NCI-H2196 treated with DMSO at 0.1 percent for 48 hours (cell line): ENCODE measurements around the gene RHD.
A peak's percentile ranks its signal among the peaks of the same experiment; 100 is the strongest.
"Not testable (repeated sequence)": the region's sequence is repeated elsewhere in the genome, so short reads cannot be mapped to it uniquely, and the experiment has no call there.

Experiments used
- DNase-seq: peaks from one replicate; lab custom pipeline; 2025; ENCODE audit not compliant: unreplicated experiment; lab: John Stamatoyannopoulos, UW

Gene RHD

DNA sequence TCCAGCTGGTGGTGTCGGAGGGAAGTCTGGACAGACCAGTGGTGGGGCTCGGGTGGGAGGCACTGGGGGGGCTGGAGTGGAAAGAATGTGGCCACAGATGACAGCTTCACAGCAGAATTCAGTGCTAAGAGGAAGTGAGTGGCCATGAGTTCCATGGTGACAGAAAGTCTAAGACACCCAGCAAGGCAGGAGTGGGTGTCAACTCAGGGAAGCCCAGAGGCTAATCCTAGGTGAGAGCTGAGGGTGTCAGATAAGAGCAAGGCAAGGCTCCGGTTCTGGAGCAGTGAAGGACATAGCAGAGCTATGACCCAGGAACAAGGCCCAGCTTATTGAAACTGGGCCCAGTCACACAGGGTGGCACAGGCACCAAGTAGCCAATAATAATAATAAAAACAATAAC, 30.0 kb downstream of the RHD start:
- DNase-seq, result not testable (repeated sequence)

DNA sequence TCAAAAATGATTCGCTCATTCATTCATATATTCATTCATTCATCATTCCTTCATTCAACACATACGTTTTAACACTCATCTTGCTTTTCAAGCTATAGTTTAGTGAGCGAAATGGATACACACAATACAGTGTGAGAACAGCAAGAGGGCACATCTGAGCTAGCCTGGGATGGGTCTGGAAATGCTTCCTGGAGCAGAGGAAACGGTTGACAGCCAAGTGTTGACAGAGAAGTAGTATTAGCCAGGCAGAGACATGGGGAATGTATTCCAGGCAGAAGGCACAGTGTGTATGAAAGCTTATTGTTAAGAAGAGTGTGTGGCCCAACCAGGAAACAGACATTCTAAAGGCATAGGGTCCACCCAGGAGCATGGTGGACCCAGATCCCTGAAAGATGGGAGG, 32.6 kb downstream of the RHD start:
- not testable (repeated sequence) for DNase-seq

DNA sequence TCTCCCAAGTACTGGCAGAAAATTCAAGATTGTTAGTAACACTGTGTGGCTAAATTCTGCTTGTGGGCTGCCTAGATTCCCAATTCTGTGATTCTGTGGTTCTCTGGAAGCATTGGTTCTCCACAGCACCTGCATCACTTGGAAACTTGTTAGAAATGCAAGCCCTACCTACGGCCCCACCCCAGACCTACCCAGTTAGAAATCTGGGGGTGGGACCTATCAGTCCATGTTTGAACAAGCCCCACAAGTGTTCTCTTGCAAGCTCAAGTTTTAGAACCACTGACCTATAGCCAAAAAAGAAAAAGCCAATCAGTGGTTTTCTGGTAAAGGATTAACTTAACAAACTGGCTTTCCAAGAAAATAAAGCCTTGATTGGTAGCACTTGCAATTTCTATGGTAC, 35.9 kb downstream of the RHD start:
- not testable (repeated sequence) for DNase-seq

DNA sequence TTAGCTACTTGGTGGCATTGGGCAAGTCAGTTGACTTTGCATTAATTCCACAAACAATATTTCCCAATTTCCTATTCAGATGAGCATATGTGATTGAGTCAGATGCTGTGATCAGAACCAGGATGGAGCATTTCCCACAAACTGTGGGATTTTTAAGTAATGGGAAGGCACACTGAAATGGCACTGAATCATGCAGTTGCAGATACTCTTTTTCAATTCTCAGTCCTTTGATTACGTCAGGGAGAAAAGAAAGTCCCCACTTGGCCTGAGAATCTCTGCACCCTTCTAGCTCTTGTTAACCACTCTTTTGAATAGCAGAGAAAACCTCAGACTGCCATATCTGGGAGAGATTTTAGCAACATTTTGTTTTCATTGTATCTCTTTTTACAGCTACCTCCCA, 36.8 kb downstream of the RHD start:
- not testable (repeated sequence) for DNase-seq

DNA sequence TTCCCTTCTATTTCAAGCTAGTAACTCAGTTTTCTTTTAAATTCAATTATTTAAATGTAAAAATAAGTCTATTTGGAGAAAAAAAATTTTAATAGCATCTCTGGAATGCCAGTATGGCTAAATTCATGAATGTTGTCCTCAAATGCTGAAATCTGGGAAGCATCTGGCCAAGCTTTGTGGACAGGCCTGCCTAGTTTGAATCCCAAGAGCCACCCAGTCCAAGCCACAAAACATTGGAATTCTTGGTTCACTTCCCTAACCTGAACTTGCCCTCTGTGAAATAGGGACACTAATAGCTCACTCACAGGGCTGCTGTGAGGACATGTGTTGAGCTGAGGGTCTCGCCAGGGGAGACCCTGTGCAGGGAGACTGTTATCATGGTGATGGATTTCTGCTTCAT, 37.2 kb downstream of the RHD start:
- DNase-seq, result not testable (repeated sequence)

DNA sequence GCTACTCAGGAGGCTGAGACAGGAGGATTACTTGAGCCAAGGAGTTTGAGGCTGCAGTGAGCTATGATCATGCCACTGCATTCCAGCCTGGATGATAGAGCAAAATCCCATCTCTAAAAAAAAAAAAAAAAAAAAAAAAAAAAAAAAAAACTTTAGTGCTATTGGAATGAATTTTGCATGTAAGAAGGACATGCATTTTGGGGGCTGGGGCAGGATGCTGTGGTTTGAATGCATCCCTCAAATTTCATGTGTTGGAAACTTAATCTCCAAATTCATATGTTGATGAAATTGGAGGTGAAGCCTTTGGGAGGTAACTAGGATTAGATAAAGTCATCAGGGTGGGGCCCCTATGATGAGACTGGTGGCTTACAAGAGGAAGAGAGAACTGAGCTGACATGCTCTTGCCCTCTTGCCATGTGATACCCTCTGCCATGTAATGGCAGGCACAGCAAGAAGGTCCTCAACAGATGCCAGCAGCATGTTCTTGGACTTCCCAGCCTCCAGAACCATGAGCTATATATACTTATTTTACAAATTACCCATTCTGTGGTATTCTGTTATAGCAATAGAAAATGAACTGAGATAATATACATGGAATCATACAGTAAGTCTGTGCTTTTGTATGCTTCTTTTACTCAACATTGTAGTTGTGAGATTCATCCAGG, 40.6 kb downstream of the RHD start:
- not testable (repeated sequence) for DNase-seq

DNA sequence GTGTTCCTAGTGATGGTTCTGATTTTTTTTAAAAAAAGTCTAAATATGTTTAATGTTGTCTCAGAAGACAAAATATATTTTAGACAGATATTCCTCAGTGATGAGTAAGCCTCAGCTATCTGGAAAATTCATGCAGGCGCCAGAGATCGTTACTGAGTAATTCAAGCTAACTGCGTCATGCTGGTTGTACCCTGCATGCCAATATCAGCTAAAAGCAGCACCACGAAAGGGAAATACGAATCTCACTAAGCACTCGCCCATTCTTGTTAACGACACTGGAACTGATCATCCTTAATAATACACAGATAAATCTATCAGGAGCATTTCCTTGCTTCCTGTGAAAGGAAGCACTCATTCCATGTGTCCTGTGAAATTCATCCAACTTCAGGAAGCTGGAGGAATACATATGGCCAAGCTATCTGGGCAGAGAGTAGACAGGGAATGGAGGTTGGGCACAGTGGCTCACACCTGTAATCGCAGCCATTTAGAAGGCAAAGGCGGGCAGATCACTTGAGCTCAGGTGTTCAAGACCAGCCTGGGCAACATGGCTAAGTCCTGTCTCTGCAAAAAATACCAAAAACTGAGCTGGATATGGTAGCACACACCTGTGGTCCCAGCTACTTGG, 48.1 kb downstream of the RHD start:
- DNase-seq, result not testable (repeated sequence)

DNA sequence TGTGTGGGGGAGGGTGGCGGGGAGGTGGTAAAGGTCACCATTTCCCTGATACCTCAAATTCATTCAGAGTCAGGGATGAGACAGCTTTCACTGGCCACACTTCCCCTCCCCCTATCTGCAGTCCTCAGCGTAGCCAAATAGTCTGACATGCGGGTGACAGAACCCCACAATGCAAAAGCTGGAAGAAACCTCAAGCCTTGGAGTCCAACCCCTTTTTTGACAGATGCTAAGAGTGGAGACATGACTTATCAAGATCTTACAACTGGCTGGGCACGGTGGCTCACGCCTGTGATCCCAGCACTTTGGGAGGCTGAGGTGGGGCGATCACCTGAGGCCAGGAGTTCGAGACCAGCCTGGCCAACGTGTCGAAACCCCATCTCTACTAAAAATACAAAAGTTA, 49.8 kb downstream of the RHD start:
- not testable (repeated sequence) for DNase-seq

DNA sequence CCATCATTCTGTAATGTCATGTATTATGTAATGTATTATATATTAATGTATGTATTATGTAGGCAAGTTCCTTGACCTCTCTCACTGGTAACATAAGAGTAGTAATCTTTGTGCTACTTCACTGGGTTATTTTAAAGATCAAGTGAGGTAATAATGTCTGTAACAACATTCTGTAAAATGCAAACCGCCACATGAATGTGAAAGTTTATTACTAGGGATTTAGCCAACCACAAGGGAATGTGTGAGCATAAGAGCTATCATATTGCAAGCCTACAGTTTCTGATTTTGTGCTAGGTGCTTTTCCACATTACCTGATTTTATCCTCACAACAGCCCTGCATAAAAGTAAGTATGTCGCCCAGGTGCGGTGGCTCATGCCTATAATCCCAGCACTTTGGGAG, 52.1 kb downstream of the RHD start:
- not testable (repeated sequence) for DNase-seq

DNA sequence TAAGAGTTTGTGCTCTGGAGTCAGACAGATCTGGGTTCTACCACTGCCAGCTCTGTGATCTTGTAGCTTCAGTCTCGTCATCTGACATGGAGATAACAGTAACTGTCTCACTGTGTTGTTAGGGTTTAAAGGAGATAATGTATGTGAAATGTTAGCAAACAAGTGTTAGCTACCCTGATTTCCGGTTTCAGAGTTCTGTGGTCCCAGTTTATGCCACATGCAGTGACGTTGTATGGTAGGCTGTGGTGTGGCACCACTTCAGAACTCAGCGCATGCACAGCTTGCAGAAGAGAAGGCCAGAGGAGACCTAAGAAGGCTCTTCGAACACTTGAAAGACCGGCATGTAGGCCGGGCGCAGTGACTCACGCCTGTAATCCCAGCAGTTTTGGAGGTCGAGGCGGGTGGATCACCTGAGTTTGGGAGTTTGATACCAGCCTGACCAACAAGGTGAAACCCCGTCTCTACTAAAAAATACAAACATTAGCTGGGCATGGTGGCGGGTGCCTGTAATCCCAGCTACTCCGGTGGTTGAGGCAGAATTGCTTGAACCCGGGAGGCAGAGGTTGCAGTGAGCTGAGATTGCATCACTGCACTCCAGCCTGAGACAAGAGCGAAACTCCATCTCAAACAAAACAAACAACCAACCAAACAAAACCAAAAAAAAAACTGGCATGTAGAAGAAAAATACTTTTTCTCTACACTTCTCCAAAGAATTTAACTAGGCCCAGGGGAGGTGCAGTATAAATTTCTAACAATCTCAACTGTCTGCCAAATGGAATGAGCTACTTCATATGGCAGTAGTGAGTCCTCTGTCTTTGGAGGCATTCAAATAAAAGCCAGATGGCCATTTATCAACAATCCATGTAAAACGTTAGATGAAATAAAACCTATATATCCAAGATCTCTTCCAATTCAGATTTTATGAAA, 55.8 kb downstream of the RHD start:
- DNase-seq, result not testable (repeated sequence)

DNA sequence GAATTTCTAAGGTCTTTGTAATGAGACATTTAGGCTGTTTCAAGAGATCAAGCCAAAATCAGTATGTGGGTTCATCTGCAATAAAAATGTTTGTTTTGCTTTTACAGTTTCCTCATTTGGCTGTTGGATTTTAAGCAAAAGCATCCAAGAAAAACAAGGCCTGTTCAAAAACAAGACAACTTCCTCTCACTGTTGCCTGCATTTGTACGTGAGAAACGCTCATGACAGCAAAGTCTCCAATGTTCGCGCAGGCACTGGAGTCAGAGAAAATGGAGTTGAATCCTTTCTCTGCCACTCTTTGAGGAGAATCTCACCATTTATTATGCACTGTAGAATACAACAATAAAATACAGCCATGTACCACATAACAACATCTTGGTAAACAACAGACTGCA, 56.5 kb downstream of the RHD start:
- DNase-seq, result not testable (repeated sequence)

DNA sequence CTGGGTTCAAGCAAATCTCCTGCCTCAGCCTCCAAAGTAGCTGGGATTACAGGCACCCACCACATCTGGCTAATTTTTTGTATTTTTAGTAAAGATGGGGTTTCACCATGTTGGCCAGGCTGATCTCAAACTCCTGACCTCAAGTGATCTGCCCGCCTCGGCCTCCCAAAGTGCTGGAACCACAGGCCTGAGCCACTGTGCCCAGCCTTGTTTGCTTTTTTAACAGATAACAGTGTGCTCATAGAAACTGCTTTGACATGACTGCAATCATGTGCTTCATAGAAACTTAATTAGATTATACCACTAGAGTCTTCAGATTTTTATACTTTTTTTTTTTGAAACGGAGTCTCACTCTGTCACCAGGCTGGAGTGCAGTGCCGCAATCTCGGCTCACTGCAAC, 57.0 kb downstream of the RHD start:
- not testable (repeated sequence) for DNase-seq

DNA sequence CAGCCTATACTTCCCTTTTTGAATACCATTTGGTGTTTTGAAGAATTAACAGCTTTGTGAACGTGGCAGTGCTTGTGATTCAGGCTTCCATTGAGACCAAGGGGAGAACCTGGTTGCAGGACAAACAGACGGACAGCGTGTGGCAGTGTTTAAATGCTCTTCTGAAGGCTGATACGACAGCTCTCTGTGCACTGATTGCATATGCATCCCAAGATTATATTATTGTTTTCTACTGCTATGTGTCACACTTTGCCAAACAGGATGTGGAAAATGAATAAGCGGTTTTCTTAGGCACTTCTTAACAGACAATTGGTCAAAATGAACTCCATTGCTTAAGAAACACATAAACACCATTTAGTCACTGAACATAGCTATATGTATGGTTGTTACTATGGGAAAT, 57.6 kb downstream of the RHD start:
- DNase-seq, result not testable (repeated sequence)

DNA sequence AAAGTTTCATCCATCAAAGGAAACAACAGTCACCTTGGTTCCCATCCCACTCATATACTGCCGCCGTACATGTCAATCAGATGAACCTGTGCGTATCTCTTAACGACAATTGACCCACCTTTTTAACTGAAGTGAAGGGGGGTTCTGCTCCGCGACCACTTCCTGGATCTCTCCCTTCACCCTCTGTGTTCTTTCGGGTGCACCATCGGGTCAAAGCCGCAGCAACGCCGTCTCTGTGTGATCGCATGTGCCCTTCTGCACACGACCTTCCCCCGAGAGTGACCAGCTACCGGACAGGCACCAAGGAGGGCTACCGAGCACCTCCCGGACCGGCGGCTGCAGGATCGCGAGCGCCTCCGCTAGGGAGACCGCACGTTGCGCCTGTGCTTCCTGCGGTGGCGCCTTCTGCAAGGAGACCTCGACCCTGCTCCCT, 64.6 kb downstream of the RHD start:
- not testable (repeated sequence) for DNase-seq

DNA sequence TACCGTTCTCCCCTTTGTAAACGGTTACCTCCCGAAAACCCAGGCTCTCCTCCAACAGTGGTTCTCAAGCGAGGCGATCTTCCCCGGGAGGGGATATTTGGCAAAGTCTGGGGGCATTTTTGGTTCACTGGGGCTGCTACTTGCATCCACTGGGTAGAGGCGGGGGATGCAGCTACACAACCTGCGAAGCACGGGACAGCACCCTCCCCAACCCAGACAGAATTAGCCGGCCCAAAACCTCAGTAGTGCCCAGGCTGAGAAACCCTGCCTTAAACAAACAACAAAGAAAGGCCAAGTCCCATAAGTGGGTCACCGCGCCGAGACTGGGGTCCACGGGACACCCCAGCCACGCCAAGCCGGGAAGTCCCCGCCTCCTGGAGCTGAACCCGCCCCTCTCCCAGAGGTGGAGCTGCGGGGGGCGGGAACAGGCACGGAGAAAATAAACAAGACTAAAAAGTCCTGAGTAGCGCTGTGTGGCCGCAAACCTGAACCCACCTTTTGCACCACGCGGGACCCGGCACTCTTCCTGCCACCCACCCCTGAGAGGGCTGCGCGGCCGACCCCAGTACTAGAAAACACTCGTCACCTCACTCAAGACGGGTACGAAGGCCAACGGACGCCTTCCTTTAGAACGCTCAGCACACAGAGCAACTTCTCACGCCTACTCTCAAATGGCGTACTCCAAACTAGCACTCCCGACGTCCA, 65.3 kb downstream of the RHD start:
- not testable (repeated sequence) for DNase-seq

DNA sequence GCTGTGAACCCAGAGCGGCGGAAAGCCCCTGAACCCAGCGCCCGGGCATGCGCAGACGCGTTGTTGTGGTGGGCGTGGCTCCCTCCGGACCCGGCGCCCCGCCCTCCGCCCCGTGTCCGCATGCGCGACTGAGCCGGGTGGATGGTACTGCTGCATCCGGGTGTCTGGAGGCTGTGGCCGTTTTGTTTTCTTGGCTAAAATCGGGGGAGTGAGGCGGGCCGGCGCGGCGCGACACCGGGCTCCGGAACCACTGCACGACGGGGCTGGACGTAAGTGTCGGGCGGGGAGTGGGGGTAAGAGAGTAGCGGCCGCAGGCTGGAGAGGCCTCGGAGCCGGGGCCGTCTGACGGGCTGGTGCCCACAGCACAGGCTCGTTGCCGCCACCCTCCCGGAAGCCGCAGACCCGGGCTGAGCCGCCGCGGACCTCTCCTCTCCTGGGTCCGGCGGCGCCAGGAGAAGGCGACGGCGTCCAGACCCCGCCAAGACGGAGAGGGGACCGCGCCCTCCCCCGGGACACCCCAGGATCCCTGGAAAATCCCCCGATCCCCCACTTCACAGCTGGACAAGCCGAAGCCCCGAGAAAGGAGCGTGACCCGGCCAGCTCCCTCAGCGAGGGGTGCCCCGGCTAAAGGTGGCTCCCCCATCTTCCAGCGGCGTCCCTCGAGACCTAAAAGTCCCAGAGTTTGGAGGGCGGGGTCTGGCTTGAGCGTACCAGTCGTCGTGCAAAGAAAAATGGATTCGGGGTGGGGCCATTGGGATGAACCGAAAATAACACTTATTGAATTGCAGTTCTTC, 66.1 kb downstream of the RHD start, which contains the start of gene TMEM50A:
TMEM50A (plus strand) TSS at position 147 of the 794 bp plus-strand sequence. CDS start 2,153 bp downstream, outside the sequence.
- DNase-seq, result peak; percentile 59

DNA sequence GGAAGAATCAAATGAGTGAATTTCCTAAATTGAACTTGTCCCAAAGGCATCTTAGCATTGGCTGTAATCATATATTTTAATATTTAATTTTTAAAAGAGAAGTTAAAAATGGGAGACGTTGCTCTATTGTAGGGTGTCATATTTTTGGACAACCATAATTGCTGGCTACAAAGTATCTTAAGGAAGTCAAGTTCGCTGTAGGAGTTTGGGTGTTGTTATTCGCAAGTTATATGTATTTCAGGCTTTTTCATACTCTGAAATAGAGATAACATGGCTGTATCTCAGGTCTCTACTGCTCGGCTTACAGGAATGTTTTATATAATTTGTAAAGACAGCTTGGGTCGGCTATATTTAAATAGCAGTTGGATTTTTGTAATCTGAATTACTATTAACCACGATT, 66.7 kb downstream of the RHD start:
- no peak for DNase-seq

DNA sequence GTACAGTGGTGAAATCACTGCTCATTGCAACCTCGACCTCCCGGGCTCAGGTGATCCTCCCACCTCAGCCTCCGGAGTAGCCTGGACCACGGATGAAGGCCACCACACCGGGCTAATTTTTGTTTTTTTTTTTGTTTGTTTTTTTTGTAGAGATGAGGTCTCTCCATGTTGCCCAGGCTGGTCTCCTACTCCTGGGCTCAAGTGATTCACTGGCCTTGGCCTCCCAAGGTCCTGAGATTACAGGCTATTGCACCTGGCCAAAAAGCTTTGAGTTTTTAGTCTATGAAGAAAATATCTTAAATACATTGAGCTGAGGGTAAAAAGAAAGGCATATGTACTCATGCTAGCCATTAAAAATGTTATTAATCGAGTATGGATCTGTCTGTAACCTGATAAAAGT, 69.4 kb downstream of the RHD start:
- DNase-seq, result no peak

DNA sequence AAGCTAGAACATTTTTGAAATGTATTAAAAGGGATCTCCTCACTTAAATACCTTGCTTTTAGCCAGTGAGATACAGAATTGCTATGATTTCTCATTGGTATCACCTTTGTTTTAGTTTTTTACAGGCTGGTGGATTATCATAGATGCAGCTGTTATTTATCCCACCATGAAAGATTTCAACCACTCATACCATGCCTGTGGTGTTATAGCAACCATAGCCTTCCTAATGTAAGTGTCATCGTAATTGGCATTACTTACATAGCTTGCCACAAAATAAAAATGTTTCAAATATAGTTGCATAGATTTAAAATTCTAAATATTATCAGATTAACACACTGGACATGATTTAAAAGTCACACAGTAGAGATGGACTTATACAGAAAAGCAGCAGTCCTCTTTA, 70.5 kb downstream of the RHD start:
- no peak for DNase-seq

DNA sequence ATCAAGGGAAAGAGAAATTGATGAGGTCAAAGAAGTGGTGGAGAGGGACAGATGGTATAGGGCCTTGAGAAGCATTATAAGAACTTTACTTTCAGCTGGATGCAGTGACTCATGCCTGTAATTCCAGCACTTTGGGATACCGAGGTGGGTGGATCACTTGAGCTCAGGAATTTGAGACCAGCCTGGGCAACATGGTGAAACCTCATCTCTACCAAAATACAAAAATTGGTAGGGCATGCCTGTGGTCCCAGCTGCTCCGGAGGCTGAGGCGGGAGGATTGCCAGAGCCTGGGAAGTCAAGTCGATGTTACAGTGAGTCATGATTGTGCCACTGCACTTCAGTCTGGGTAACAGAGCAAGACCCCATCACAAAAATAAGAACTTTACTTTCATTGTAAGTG, 71.6 kb downstream of the RHD start:
- DNase-seq, result no peak
